T-cell (primary cell): ENCODE data around the gene MCM8. TPM values are rescaled to one million over a fixed set of nuclear protein-coding genes. Genes with fewer than 3 reads are reported as not detected.

Experiments
- ATAC-seq, 4 experiments: fragments of 200-7000 bp in 3 of 4; fragments of 150-1000 bp in 1 of 4; cut with Tn5 transposase; replicated peaks in 1 of 4; 1 replicate in 3 of 4; 2 replicates in 1 of 4; pipeline ENCODE4 v1.10.0; 2021; ENCODE audit warnings: moderate library complexity in 3 of 4, mild to moderate bottlenecking in 2 of 4, moderate number of reproducible peaks in 1 of 4
- CTCF ChIA-PET, 2 donors: fragments of 300-600 bp; sonication (Branson Sonifier 250); formaldehyde crosslinking; loops; one replicate each; lab custom pipeline; 2022; ENCODE audit warnings: antibody characterized with exemption in 2 of 2; lab: Charles Lee
- POLR2A ChIA-PET, 2 donors: fragments of 300-600 bp; sonication (Branson Sonifier 250); formaldehyde crosslinking; loops; one replicate each; lab custom pipeline; 2022; ENCODE audit warnings: antibody characterized with exemption in 2 of 2; lab: Charles Lee
- DNase-seq, 35 experiments: peaks; one replicate each; pipeline versions ENCODE4 v3.0.0 to v3.0.0-alpha.2; 2013 to 2023
- H3K27ac ChIP-seq: one replicate; pipeline ENCODE4 v1.5.1; 2013; ENCODE audit warnings: low read length
- H3K27me3 ChIP-seq, 2 experiments: replicated peaks in 1 of 2; 1 replicate in 1 of 2; 2 replicates in 1 of 2; pipeline versions ENCODE4 v1.6.1 to v1.7.0; 2013; ENCODE audit warnings: low read length in 1 of 2, mixed read lengths in 1 of 2; ENCODE audit not compliant: control insufficient read depth in 2 of 2, insufficient read depth in 2 of 2; ENCODE audit errors: extremely low read depth in 1 of 2
- H3K36me3 ChIP-seq, 2 donors: 1 replicate in 1 of 2; 2 replicates in 1 of 2; pipeline versions ENCODE4 v1.6.1 to v1.7.0; 2013; ENCODE audit warnings: low read length in 1 of 2; ENCODE audit not compliant: control insufficient read depth in 2 of 2, insufficient read depth in 1 of 2; ENCODE audit errors: extremely low read depth in 1 of 2
- H3K4me1 ChIP-seq, 2 experiments: 1 replicate in 1 of 2; 2 replicates in 1 of 2; pipeline versions ENCODE4 v1.6.1 to v1.7.0; 2013; ENCODE audit warnings: low read length in 2 of 2, mixed read lengths in 1 of 2; ENCODE audit not compliant: insufficient read depth in 2 of 2, control insufficient read depth in 1 of 2; ENCODE audit errors: extremely low read depth in 1 of 2
- H3K4me3 ChIP-seq, 2 donors: 1 replicate in 1 of 2; 2 replicates in 1 of 2; pipeline versions ENCODE4 v1.5.1 to v1.7.0; 2013; ENCODE audit warnings: mild to moderate bottlenecking in 2 of 2, low read length in 1 of 2, moderate library complexity in 1 of 2; ENCODE audit not compliant: control insufficient read depth in 1 of 2; ENCODE audit errors: extremely low read depth in 1 of 2
- H3K9me3 ChIP-seq: 2 replicates; pipeline ENCODE4 v1.7.0; 2013
- H3K27ac Mint-ChIP-seq, 2 donors: one replicate each; pipeline ENCODE4 v1.8.0; 2020 to 2021; ENCODE audit warnings: mild to moderate bottlenecking in 2 of 2, mixed read lengths in 2 of 2
- H3K27me3 Mint-ChIP-seq, 2 donors: one replicate each; pipeline ENCODE4 v1.8.0; 2021 to 2022; ENCODE audit warnings: mixed read lengths in 2 of 2
- H3K36me3 Mint-ChIP-seq: one replicate; pipeline ENCODE4 v1.8.0; 2021; ENCODE audit warnings: mixed read lengths
- H3K4me1 Mint-ChIP-seq, 3 donors: one replicate each; pipeline ENCODE4 v1.8.0; 2020 to 2022; ENCODE audit warnings: mixed read lengths in 3 of 3, mild to moderate bottlenecking in 1 of 3
- H3K4me3 Mint-ChIP-seq, 3 donors: one replicate each; pipeline ENCODE4 v1.8.0; 2020 to 2022; ENCODE audit warnings: mild to moderate bottlenecking in 3 of 3, mixed read lengths in 3 of 3, moderate library complexity in 3 of 3
- H3K9me3 Mint-ChIP-seq, 3 donors: one replicate each; pipeline ENCODE4 v1.8.0; 2020 to 2022; ENCODE audit warnings: mixed read lengths in 3 of 3
- WGBS: methylation state at CpG from one replicate; pipeline ENCODE4 v1.1.5; 2013; ENCODE audit warnings: missing lambda C conversion rate; ENCODE audit not compliant: insufficient coverage; 5-methylcytosine and 5-hydroxymethylcytosine counted together
- total RNA-seq, 35 experiments: library from RNA in 6 of 35; stranded (reverse) in 6 of 35; fragments of 120-200 nt in 1 of 35; gene quantifications; one replicate each; pipeline versions ENCODE4 v1.2.1 to v1.2.4 and lab custom pipeline; 2013 to 2026

The MCM8 gene
- total RNA-seq, 5 donors from 2014 or later (not counting 1 experiment from before 2014, with no cell fraction given), result 4.4 to 8.3 (median 7.3) TPM

DNA sequence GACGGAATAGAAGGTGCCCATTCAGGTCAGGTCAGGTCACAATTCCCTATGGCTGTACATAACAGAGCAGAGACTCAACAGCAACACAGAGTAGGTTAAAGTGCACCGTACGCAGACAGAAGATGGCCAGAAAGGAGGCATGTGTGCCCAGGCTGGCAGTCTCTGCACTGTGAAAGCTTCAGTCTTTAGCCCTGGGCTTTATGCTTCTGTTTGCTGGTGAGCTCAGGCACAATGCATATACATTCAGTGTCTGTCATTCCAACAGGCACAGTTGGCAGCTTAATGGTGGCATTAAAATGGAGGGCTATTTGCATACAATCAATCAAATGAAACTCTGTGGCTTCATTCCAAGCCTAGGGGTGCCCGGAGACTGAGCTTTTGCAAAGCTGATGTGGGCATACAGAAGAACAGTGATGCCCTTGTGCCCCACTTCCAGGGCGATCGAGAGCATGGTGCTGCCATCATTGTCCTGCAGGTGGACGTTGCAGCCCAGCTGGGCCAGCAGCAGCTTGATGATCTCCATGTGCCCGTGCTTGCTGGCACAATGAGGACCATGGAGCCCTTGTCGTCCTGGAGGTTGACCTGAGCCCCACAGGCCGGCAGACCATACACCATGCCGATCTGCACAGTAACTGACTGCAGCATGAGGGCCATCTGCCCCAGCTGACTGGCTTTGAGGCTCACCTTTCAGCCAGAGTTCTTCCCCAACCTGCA, 22.5 kb upstream of the MCM8 start:
- DNase-seq (no peak), ATAC-seq (no peak)
- H3K27ac Mint-ChIP-seq, result no peak overlapping the region
- H3K36me3 Mint-ChIP-seq, result no peaks in the 10 kb centered on the region
- H3K9me3 Mint-ChIP-seq, result no peaks in the 10 kb centered on the region
- Histone ChIP-seq H3K27me3 (peaks cover 0 to 14% of the 10 kb centered on the region in 2 experiments), H3K36me3 (no peaks in the 10 kb centered on the region), H3K9me3 (no peaks in the 10 kb centered on the region), H3K4me3 (no peak overlapping the region), H3K27ac (no peak overlapping the region), H3K4me1 (no peaks in the 10 kb centered on the region)
- H3K4me1 Mint-ChIP-seq, result no peaks in the 10 kb centered on the region
- no peak overlapping the region for H3K4me3 Mint-ChIP-seq
- CTCF ChIA-PET, result no interaction called here
- POLR2A ChIA-PET, result interaction anchor here in 1 of 2 donors (0.6 kb wide), 1 partner anchor 19 kb away, joined by 5 read pairs; no protein-coding TSS in a partner anchor
- peaks cover 14 to 27% of the 10 kb centered on the region in 2 donors for H3K27me3 Mint-ChIP-seq
- WGBS, result 88% methylated on average over 10 of the region's 11 CpGs

DNA sequence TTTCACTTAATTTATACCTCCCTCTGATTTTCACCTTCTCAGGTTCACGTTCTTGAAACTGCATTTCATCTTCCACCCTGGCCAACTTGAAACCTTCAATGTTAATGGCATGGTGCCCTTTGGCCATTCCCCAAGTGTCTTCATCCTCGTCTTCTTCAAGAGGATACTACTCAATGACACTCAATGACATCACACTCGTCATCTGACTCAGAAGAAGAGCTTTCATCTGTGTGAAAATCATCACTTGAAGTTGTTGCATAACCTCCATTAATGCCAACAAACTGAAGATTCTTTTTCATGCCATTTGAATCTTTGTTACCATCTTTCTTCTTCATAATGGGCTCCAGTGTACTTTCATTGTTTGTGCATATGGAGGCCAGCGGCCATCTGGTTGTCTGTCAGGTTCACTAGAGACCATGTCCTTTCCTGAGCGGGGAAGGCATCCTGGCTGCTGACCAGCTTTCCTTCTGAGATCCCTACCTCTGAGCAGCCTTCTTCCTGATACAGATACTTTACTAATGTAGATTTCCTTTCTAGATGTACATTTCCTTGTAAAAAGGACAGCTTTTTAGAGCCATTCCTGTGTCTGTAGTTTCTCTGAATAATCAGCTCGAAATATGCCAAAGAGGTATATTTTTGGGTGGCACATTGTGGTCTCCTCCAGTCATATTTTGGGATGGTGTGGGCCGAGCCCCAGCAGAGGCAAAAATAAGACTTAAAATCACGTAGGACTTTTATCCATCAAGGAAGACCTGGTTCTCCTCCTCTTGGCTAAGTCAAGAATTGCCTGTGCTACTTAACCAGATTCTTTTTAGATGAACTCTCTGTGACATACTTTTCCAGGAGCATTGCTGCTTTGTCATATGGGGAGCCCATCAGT, 21.4 kb upstream of the MCM8 start:
- Histone ChIP-seq H3K36me3 (no peaks in the 10 kb centered on the region), H3K27ac (no peak overlapping the region), H3K4me3 (no peak overlapping the region), H3K27me3 (peaks cover 0 to 14% of the 10 kb centered on the region in 2 experiments), H3K9me3 (no peaks in the 10 kb centered on the region), H3K4me1 (no peaks in the 10 kb centered on the region)
- Mint-ChIP-seq H3K36me3 (no peaks in the 10 kb centered on the region), H3K4me1 (no peaks in the 10 kb centered on the region), H3K27ac (no peak overlapping the region), H3K27me3 (peaks cover 10 to 25% of the 10 kb centered on the region in 2 donors), H3K4me3 (no peak overlapping the region), H3K9me3 (no peaks in the 10 kb centered on the region)
- DNase-seq (no peak), ATAC-seq (no peak)
- POLR2A ChIA-PET, result no interaction called here
- 62% methylated on average over 5 of the region's 8 CpGs for WGBS
- CTCF ChIA-PET, result no interaction called here

DNA sequence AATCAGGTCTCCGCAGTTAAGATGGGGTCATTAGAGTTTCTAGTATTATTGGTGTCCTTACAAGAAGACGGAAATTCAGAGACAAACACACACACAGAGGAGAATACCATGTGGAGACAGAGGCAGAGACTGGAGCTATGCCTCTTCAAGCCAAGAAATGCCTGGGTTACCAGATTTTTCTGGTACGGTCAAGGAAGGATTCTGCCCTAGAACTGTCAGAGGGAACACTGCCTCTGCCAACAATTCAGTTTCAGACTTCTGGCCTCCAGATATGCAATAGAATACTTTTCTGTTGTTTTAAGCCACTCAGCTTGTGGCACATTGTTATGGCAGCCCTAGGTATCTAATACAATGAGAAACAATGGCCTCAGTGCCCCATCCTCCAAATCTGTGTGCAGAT, 19.0 kb upstream of the MCM8 start:
- WGBS, result 100% methylated on average over 1 of the region's 3 CpGs
- Mint-ChIP-seq H3K27ac (no peak overlapping the region), H3K36me3 (no peaks in the 10 kb centered on the region), H3K4me3 (no peak overlapping the region), H3K9me3 (no peaks in the 10 kb centered on the region), H3K4me1 (no peaks in the 10 kb centered on the region), H3K27me3 (peaks cover 10 to 19% of the 10 kb centered on the region in 2 donors)
- Histone ChIP-seq H3K9me3 (no peaks in the 10 kb centered on the region), H3K4me1 (no peaks in the 10 kb centered on the region), H3K27ac (no peak overlapping the region), H3K27me3 (peaks cover 0 to 14% of the 10 kb centered on the region in 2 experiments), H3K4me3 (no peak overlapping the region), H3K36me3 (no peaks in the 10 kb centered on the region)
- ChIA-PET POLR2A (no interaction called here), CTCF (no interaction called here)
- DNase-seq (no peak), ATAC-seq (no peak)

DNA sequence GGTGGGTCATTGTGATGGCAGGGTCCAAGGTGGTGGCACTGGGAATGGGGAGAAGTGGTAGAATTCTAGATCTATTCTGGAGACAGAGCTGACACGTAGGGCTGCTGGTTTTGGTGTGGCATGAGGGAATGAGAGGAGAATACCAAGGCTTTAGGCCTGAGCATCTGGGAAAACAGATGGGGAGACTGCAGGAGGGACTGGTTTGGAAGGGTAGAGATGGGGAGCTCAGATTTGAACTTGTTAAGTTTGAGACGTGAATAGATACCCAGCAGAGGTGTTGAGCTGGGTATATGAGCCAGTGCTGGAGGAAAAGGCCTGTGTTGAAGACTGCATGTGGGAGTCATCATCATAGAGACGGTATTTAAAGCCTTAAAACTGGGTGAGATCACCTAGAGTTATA, 17.7 kb upstream of the MCM8 start:
- no peak overlapping the region for H3K4me3 Mint-ChIP-seq
- POLR2A ChIA-PET, result no interaction called here
- CTCF ChIA-PET, result interaction anchor here in 1 of 2 donors (0.5 kb wide), 1 partner anchor 133 kb away, joined by 3 read pairs; no protein-coding TSS in a partner anchor

DNA sequence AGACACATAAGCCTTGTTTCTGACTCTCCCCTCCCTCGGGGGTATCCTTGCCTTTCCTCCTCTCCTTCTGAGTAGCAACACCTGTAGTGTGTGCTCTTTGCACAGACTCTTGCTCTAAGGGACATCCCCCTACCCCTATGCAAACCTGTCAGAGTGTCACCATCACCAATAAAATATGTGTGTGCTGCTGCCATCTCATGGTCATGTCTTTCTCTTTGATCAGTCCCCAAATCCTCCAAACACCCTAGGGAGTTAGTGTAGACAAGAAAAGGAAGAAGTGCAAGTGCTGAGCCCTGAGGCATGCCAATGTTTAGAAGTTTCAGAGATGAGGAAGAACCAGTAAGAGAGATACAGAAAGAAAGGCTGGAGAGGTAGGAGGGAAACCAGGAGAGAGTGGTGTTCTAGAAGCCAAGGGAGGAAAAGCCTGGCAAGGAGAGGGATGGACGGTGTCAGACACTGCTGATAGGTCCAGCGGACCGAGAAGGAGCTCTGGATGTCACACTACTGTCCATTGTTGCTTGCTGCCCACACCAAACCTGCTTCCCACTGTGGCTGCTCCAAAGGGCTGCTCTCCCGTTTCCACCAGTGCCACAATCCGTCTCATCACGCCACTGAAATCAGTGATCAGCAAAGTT, 16.5 kb upstream of the MCM8 start:
- no peak overlapping the region for H3K27ac ChIP-seq
- no peaks in the 10 kb centered on the region for H3K9me3 ChIP-seq
- DNase-seq (no peak), ATAC-seq (peak in 1 of 4 experiments; percentile 54)
- 78% methylated on average over 2 of the region's 7 CpGs for WGBS
- Mint-ChIP-seq H3K27me3 (peaks cover 5 to 11% of the 10 kb centered on the region in 2 donors), H3K4me1 (no peaks in the 10 kb centered on the region), H3K27ac (no peak overlapping the region), H3K9me3 (no peaks in the 10 kb centered on the region), H3K4me3 (no peak overlapping the region), H3K36me3 (peaks cover 8% of the 10 kb centered on the region)
- ChIA-PET CTCF (no interaction called here), POLR2A (no interaction called here)
- H3K36me3 ChIP-seq, result peaks cover 0 to 9% of the 10 kb centered on the region in 2 donors
- H3K27me3 ChIP-seq, result peaks cover 0 to 3% of the 10 kb centered on the region in 2 experiments
- no peaks in the 10 kb centered on the region for H3K4me1 ChIP-seq
- H3K4me3 ChIP-seq, result no peak overlapping the region

More for the DNA sequence above, 17.7 kb upstream of the MCM8 start:
- Mint-ChIP-seq H3K27me3 (peaks cover 7 to 15% of the 10 kb centered on the region in 2 donors), H3K27ac (no peak overlapping the region), H3K9me3 (no peaks in the 10 kb centered on the region), H3K4me1 (no peaks in the 10 kb centered on the region), H3K36me3 (peaks cover 2% of the 10 kb centered on the region)
- Histone ChIP-seq H3K4me3 (no peak overlapping the region), H3K27me3 (peaks cover 0 to 11% of the 10 kb centered on the region in 2 experiments), H3K27ac (no peak overlapping the region), H3K4me1 (no peaks in the 10 kb centered on the region), H3K9me3 (no peaks in the 10 kb centered on the region), H3K36me3 (peaks cover 0 to under 1% of the 10 kb centered on the region in 2 donors)
- 87% methylated on average over 2 of the region's 3 CpGs for WGBS
- no peak for DNase-seq
- ATAC-seq, result no peak

DNA sequence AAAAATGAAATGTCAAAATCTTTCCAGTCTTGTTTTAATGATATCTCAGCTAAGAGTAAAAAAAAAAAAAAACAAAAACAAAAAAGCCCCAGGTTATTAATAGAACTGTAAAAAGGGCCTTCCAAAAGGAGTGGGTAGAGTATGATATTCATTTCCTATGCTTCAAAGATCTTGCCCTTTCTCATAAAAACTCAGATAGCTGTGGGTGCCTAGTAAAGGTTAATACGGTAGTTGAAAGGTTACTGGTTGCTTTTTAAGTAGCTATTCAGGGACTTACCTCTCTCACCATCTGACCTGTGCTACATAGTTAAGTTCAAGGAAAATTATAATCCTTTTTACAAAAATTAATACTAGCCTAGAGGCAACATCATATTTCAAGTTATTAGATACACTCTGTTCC, 15.1 kb upstream of the MCM8 start:
- Mint-ChIP-seq H3K27ac (no peak overlapping the region), H3K4me3 (no peak overlapping the region), H3K4me1 (no peaks in the 10 kb centered on the region), H3K9me3 (no peaks in the 10 kb centered on the region), H3K36me3 (peaks cover 17% of the 10 kb centered on the region), H3K27me3 (peaks cover 0 to 1% of the 10 kb centered on the region in 2 donors)
- ChIA-PET POLR2A (interaction anchor here in 1 of 2 donors (0.6 kb wide), 1 partner anchor 46 kb away, joined by 3 read pairs; no protein-coding TSS in a partner anchor), CTCF (interaction anchor here in 1 of 2 donors (0.6 to 0.7 kb wide), 2 partner anchors 71 to 400 kb away, joined by 3 to 6 read pairs; no protein-coding TSS in a partner anchor)
- Histone ChIP-seq H3K9me3 (no peaks in the 10 kb centered on the region), H3K27ac (no peak overlapping the region), H3K36me3 (peaks cover 4 to 21% of the 10 kb centered on the region in 2 donors), H3K27me3 (no peaks in the 10 kb centered on the region), H3K4me3 (no peak overlapping the region), H3K4me1 (no peaks in the 10 kb centered on the region)
- ATAC-seq, result no peak
- no CpG with 5 or more reads among the region's 1 CpG for WGBS
- DNase-seq, result no peak
